Activated CD8-positive, alpha-beta memory T cell treated with anti-CD3 and anti-CD28 coated beads for 36 hours (primary cell): ENCODE measurements around the gene VAV2. TPM values are rescaled to one million over a fixed set of nuclear protein-coding genes. Genes with fewer than 3 reads are reported as not detected.
"Not testable (repeated sequence)": the region's sequence is repeated elsewhere in the genome, so short reads cannot be mapped to it uniquely, and the experiment has no call there.

ENCODE experiments used
- CTCF ChIA-PET: fragments of 350-600 bp; sonication (Branson Sonifier 250); formaldehyde crosslinking; loops from one replicate; lab custom pipeline; 2021; ENCODE audit warnings: antibody characterized with exemption; lab: Charles Lee
- POLR2A ChIA-PET: fragments of 350-600 bp; sonication (Branson Sonifier 250); formaldehyde crosslinking; loops from one replicate; lab custom pipeline; 2021; ENCODE audit warnings: antibody characterized with exemption; lab: Charles Lee
- total RNA-seq, 2 experiments: library from RNA; stranded (reverse); gene quantifications; one replicate each; pipeline ENCODE4 v1.2.3, GENCODE V29; 2021

The VAV2 gene
- total RNA-seq, 2 experiments from 2014 or later: 6.2 to 6.7 TPM

DNA sequence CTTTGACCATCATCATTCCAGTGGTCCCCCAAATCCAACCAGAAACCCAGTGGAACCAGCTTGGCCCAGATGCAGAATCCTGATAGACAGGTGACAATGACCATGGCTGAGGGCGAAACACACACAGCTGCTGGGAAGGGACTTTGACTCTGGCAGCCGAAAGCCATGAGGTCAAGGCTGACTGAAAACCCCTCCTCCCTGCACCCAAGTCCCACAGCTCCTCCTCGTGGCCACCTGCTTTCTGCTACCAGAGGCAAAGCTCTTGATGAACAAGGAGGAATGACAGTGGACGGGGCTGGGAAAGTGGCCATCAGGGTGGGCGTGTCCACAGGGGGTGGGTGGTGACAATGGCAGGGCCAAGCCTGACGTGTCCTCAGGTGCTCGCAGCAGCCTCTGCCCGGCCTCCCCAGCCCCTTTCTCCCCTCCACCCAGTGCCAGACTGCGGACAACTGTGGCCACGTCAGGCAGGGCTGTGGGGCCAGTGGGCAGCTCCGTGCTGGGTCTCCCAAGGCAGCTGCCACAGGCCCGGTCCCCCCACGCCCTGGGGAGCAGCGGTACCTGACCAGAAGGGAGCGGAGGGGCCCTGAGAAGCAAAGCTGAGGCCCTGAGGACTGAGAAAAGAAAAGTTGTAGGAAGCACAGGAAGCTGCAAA lies 223.1 kb downstream of the VAV2 start:
- CTCF ChIA-PET: interaction anchor here (0.9 kb wide), 1 partner anchor 13 kb away, joined by 3 read pairs; no protein-coding TSS in a partner anchor

DNA sequence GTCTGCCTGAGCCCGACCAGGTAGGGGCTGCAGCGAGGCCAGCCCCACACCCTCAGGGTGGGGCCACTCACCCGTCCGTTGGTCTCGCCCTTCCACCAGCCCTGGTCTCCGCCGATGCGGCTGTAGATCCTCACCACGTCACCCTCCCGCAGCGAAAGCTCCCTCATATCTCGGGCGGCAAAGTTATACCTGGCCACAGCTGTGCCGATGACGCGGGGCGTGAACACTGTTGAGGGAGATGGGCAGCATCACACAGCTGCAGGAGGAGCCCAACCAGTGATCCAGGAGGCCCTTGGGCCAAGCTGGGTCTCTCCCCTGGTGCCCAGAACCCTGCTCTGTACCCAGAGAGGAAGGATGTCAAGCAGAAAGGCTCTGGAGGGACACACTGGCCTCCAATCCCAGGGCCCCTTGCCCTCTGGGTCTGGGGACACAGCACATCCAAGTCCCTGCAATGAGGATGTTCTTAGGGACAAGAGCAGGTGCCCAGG lies 223.7 kb downstream of the VAV2 start:
- ChIA-PET POLR2A (no interaction called here), CTCF (no interaction called here)

More for the DNA sequence above, 223.1 kb downstream of the VAV2 start:
- POLR2A ChIA-PET: no interaction called here

DNA sequence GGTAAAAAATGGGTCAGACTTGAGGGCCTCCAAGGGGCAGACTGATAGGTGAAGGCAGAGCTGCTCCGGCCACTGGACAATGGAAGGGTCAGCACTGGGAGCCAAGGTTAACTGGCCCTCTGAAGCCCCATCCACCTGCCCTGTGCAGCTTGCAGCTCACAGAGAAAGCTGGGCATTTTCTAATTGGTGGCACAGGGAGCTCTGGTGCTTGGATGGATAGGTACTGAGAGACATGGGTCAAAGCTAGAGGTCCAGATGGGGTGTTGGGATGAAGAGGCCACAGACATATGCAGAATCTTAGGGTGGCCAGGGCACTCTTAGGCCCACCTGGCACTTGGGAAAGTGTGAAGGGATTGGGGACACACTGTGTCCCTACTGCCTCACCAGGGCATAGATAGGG lies 224.5 kb downstream of the VAV2 start:
- CTCF ChIA-PET: no interaction called here
- POLR2A ChIA-PET: no interaction called here

DNA sequence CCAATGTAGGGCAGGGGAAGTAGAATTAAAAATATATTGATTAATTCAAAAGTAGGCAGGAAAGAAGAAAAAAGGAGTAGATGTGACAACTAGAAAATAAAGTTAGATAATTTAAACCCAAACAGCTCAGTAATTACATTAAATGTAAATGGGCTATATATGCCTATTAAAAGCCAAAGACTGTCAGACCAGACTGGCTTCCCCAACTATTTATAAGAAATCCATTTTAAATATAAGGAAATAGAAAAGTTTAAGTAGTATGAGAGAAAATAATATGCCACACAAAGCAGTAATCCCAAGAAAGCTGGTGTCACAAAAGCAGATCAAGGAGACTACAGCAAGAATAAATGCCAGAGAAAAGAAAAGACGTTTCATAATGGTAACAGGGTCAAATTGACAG lies 225.1 kb downstream of the VAV2 start:
- POLR2A ChIA-PET: no interaction called here
- CTCF ChIA-PET: no interaction called here

DNA sequence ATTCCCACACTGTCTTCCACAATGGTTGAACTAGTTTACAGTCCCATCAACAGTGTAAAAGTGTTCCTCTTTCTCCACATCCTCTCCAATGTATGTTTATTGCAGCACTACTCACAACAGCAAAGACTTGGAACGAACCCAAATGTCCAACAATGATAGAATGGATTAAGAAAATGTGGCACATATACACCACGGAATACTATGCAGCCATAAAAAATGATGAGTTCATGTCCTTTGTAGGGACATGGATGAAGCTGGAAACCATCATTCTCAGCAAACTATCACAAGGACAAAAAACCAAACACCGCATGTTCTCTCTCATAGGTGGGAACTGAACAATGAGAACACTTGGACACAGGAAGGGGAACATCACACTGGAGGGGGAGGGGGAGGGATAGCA lies 225.9 kb downstream of the VAV2 start:
- POLR2A ChIA-PET, CTCF ChIA-PET: not testable (repeated sequence)

DNA sequence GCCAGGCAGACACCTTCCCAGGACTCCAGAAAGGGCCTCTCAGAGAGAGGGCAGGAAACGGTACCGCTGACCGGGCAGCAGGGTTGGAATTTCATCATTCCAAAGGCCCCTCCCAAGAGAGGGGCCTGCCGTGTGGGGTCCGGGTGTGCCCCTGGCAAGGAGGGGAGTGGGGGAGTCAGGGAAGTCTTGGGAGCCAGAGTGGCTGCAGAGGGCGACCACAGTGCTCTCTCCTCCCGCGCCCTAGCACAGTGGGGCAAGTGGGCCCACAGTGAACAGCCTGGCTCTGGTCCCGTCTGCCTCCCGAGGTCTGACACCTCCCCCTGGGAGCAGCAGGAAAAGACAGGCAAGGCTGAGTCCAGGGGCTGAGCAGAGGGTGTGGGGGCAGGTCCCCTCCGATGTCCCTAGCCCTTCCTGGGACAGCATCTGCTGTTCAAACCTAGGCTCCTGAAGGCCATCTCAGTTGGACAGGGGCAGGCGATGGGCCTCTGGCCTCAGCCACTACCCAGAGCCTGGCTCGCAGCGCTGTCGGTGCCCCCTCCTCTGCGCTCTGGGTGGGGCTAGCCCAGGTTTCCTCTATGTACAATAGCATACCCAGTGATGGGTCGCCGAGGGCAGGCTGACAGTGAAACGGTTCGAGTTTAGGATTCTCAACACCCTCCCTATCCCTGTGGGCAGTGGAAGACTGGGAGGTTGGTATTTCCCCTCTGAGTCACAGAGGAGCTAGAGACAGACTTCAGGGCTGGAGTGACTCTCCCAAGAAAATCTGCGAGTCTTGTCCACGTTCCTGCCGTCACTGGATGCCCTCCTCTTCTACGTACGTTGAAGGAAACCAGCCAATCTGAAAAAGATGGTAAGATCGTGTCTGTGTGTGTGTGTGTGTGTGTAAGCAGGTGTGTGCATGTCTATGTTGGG lies 228.6 kb downstream of the VAV2 start:
- CTCF ChIA-PET: no interaction called here
- POLR2A ChIA-PET: no interaction called here

DNA sequence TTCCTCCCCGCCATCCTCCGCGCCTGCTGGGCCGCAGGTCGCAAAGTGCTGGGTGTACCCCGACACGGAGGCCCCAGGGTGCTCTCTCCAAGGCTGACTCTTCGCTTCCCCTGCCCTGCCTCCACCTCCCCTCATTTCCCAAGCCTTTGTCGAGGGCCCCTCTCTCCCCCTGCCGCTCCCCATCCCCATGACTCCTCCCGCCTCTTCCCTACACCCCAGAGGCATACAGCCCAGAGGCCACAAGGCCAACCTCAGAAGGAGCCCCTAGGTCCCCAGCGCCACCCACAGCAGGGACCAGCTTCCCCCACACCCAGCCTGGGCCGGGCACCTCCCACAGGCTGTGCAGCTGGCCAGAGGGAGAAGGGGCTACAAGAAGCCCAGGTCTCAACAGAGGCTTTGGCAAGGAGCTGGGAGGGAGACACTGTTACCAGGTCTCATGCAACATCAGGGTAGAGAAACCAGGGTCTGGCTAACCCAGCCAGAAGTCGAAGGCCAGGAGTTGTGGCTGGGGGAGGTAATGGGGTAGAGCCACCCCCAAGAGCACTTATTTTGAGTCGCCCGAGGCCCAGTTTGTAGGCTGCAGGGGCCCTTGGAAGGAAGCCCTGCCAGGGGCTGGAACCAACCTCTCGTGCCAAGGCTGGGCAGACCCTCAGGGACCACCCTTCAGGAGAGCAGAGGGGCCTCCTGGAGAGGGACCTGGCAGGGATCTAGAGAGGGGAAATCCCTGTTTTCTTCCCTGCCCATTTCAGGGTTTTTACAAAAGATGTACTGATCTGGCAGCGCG lies 229.4 kb downstream of the VAV2 start:
- POLR2A ChIA-PET: no interaction called here
- CTCF ChIA-PET: no interaction called here

DNA sequence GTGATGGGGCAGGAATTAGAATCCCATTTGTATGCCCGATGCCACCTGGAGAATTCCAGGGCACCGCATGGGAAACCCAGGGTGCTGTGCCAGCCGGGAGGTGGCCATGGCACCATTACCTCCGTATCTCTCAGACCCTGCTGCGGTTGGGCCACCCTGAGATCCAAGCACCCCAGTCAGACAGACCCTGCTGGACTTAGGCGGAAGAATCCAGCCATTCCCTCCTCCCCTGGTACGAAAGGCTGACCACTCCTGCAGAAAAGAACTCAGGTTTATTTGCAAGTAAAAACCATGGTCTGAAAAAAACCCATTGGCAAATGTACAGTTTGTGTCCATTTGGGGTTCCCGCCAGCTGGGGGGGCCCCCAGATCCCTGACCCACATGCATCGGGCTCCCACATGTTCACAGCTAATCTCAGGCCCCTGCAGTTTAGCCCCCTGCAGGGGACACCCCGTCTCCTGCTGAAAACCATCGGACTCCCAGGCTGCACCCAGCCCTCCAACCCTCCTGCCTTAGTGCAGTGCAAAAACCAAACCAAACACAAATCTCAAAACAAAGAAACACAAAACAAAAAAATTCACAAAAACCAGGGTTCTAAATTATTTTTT lies 230.4 kb downstream of the VAV2 start:
- POLR2A ChIA-PET: no interaction called here
- CTCF ChIA-PET: no interaction called here

DNA sequence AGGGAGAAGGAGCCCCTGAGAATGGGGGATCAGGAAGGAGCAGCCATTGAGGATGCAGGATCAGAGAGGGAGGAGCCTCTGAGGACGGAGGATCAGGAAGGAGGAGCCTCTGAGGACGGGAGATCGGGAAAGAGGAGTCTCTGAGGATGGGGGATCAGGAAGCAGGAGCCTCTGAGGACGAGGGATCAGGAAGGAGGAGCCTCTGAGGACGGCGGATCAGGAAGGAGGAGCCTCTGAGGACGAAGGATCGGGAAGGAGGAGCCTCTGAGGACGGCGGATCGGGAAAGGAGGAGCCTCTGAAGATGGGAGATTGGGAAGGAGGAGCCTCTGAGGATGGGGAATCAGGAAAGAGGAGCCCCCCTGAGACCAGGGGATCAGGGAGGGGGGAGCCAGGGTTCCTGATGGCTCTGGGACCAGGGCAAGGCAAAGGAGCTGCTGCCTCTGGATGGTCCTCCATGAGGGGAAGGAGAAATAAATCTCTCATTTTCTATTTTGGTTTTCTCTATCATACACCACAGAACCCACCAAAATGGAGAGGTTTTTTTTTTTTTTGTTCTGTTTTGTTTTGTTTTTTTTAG lies 231.3 kb downstream of the VAV2 start:
- ChIA-PET POLR2A (no interaction called here), CTCF (interaction anchor here (1.1 kb wide), 1 partner anchor 18 kb away, joined by 3 read pairs; no protein-coding TSS in a partner anchor)

DNA sequence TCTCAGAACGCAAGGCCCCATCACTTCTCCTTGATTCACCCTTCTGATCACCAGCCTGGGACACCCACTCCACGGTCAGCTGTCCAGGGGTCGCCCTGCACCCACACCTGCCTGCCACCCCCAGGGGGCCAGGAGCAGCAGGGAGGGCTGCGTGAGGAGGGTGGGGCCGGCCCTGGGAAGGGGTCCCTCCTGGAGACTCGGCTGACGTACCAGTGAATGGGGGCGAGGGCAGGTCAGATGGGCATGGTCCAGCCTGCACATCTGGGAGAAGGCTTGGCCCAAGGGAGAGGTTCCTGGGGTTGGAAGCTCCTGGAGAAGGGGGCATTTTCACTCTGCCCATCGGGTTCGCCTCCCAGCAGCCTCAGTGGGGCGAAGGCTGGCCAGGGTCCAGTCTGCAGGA lies 232.2 kb downstream of the VAV2 start:
- ChIA-PET CTCF (interaction anchor here (1.1 kb wide), 1 partner anchor 18 kb away, joined by 3 read pairs; no protein-coding TSS in a partner anchor), POLR2A (no interaction called here)

DNA sequence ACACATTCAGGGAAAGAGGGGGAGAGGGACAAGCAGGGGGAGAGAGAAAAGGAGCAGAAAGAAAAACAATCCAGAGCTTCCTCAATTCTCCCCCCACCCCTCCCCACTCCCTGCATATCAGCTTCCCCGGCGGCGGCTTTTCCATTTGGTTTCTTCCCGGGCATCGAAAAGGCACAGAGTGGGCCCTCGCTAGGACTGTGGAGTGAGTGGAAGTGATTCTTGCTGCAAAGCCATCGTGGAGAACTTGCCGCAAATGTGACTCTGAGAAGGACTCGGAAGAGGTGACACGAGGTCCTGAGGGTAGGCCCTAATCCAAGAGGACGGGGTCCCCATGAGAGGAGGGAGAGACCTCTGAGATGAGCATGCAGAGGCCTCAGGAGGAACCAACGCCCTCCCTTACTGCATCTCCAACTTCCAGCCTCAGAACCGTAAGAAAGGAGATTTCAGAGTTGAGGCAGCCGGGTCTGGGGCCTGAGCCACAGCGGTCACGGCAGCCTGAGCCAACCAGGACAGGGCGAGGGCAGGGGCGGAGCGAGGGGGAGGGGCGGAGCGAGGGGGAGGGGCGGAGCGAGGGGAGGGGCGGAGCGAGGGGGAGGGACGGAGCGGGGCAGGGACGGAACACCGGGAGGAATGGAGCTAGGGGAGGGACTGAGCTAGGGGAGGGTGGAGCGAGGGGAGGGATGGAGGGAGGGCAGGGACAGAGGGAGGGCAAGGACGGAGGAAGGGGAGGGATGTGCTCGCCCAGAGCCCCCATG lies 232.8 kb downstream of the VAV2 start:
- CTCF ChIA-PET: interaction anchor here (1.1 kb wide), 1 partner anchor 17 kb away, joined by 3 read pairs; no protein-coding TSS in a partner anchor
- POLR2A ChIA-PET: no interaction called here

DNA sequence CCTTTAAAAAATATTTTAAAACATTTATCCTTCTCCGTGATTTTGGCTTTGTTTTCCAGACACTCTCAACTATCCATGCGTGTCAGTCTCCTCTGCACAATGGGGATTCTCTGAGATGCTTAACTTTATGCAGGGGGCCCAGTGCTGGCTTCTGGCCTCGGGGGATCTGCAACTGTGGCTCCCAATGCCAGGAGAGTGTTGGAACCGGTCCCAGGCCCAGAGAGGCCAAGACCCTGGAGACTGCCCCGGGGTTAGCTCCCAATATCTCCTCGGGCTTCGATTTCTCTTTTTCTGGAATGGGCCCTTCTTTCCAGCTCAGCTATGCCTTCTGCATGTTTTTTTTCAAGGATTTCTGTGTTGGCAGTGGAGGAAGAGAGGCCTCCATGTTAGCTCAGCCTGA lies 233.9 kb downstream of the VAV2 start:
- CTCF ChIA-PET: no interaction called here
- POLR2A ChIA-PET: no interaction called here

DNA sequence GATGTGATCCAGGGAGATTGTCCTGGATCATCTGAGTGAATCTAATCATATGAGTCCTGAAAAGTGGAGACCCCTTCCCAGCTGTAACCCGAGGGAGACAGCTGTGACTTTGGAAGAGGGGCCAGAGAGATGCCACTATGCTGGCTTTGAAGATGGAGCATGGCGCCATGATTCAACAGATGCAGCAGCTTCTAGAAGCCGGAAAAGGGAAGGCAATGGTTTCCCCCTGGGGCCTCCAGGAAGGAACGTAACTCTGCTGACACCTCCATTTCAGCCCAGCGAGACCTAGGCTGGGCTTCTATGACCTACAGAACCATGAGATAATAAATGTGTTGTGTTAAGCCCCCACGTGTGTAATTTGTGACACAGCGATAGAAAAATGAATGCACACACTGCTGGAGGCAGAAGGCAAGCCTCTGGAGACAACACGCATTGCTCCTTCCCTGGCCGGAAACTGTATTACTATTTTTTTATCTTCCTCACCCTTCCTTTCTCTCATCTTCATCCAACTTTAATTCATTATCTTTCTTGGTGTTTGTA lies 237.4 kb downstream of the VAV2 start:
- POLR2A ChIA-PET: no interaction called here
- CTCF ChIA-PET: no interaction called here

DNA sequence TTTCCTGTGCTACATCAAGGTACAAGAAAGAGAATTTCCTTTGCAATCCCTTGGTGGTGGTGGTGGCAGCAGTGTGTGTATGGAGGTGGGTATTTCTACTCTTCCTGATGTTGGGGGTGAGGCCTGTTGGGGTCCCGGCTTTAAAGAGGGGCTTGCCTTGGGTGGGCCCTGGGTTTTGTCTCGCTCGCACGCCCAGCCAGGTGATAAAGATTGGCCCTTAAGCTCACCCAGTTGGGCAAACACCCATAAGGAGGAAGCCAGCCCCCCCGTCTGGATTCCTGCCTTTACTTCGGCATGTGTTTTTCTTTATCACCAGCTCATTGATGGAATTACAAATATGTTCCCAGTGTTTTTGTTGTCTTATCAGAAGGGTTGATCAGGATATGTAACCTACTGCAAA lies 237.9 kb downstream of the VAV2 start:
- CTCF ChIA-PET: no interaction called here
- POLR2A ChIA-PET: no interaction called here

DNA sequence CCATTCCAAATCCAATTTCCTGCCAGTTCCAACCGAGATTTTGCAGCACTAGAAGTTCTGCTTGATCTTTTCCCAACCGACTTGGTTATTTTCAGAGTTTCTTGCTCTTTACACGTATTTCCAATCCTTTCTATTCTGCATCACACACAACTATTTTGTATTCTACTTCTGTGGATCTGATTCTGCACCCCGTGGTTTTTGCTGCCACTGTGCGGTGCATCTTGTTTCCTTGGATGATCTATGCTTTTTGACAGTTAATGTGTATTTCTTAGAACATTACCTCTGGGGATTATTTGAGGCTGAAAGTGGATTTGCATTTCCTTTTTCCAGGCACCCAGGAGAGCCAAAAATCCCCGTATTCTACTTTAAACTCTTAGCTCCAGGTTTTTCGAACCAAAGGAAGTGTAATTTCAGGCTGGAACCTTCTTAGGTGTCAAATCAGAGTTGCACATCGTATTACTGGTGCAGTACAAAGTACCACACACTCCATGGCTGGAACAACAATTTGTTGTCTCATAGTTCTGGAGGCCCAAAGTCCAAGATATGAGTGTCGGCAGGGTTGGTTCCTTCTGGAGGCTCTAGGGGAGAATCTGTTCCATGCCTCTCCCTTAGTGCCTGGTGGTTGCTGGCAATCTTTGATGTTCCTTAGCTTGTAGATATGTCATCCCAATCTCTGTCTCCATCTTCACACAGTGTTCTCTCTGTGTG lies 239.2 kb downstream of the VAV2 start:
- POLR2A ChIA-PET: no interaction called here
- CTCF ChIA-PET: no interaction called here

DNA sequence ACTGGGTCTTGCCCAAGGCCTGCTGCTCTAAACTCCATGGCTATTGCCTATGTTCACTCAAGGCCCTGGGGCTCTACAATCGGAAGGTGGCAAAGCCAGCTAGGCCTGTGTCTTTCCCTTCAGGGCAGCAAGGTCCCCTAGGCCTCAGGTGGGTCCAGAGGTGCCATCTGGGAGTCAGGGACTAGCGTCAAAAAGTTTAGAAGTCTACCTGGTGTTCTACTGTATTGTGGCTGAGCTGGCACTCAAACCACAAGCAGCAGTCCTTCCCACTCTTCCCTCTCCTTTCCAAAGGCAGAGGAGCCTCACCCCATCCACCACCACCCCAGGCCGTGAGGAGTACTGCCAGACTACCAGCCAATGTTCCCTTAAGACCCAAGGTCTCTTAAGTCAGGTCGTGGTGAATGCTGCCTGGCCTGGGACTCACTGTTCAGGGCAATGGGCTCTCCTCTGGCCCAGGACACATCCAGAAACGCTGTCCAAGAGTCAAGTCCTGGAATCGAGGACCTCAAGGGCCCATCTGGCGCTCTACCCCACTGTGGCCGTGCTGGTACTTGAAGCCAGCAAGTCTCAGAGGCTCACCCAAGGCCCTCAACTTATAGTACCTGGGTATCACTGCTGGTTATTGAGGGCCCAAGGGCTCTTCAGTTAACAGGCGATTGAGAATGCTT lies 241.0 kb downstream of the VAV2 start:
- ChIA-PET CTCF (no interaction called here), POLR2A (no interaction called here)

DNA sequence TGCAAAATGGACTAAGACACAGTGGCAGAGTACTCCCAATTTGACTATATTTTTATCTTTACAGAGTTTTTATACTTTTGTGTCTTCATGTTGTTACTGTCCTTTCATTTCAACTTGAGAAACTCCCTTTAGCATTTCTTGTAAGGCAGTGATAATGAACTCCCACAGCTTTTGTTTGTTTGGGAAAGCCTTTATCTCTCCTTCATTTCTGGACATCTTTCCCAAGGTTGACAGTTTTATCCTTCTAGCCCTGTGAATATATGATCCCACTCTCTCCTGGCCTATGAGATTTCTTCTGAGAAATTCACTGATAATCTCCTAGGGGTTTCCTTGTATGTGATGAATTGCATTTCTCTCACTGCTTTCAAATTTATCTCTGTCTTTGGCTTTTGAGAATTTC lies 244.8 kb downstream of the VAV2 start:
- ChIA-PET CTCF (no interaction called here), POLR2A (no interaction called here)
